ENCODE results near the gene PKNOX2. TPM values are rescaled to one million over a fixed set of nuclear protein-coding genes. Genes with fewer than 3 reads are reported as not detected.
"Not testable (repeated sequence)": the region's sequence is repeated elsewhere in the genome, so short reads cannot be mapped to it uniquely, and the experiment has no call there.

PKNOX2 gene
- total and polyA plus RNA-seq, 9 of the 15 experiments (the other 6 are each of a cell fraction or from before 2014, with no cell fraction given): not detected

DNA sequence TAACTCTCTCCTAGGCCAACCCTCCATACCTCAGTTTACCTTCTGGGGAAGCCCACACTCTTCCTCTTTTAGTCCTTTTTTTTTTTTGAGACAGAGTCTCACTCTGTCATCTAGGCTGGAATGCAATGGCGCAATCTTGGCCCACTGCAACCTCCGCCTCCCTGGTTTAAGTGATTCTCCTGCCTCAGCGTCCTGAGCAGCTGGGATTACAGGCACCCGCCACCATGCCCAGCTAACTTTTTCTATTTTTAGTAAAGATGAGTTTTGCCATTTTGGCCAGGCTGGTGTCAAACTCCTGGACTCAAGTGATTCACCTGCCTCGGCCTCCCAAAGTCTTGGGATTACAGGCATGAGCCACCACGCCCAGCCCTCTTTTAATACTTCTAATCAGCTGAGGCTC, 58.6 kb downstream of the PKNOX2 start:
- ATAC-seq; H3K36me3 ChIP-seq (ENCODE audit: control insufficient read depth, insufficient read depth, low read length); CTCF ChIA-PET (ENCODE audit: low intra/inter-chr PET ratio); FAIRE-seq; BruUV-seq (replicated peaks); H3K4me2 ChIP-seq (ENCODE audit: insufficient read depth, low read length); H3K9me3 ChIP-seq (replicated peaks; ENCODE audit: control insufficient read depth, insufficient read depth, low read depth, low read length); POLR2A ChIA-PET; in situ Hi-C loops (cut with MboI); H3K9ac ChIP-seq (ENCODE audit: insufficient read depth in 1 of 2, low read depth in 2 of 2, low read length in 2 of 2); H3K4me1 ChIP-seq (replicated peaks in 1 of 2; ENCODE audit: control insufficient read depth in 2 of 2, insufficient read depth in 2 of 2, low read length in 2 of 2); H3K79me2 ChIP-seq (ENCODE audit: control insufficient read depth, insufficient read depth, low read length); H3K4me3 ChIP-seq; H4K20me1 ChIP-seq (replicated peaks; ENCODE audit: control insufficient read depth, insufficient read depth, low read length); intact Hi-C loops (cut with micrococcal nuclease); H3K9me1 ChIP-seq (ENCODE audit: control insufficient read depth, insufficient read depth, low read length); DNase-seq (ENCODE audit: extremely low read depth in 1 of 4, low spot score in 3 of 4); H2AFZ ChIP-seq (ENCODE audit: low read depth, low read length); H3K27ac ChIP-seq (ENCODE audit: extremely low read depth, low read depth, low read length): not testable (repeated sequence)
- peaks cover 18 to 61% of the 10 kb centered on the region in 2 experiments for H3K27me3 ChIP-seq (ENCODE audit: control insufficient read depth in 2 of 2, insufficient read depth in 2 of 2, low read length in 2 of 2)
- WGBS (ENCODE audit: insufficient coverage, low coverage, missing lambda C conversion rate): 0% methylated on average over 5 of the region's 6 CpGs

- POLR2A ChIA-PET: no interaction called here
- ATAC-seq: no peak
- Histone ChIP-seq H3K9ac (ENCODE audit: insufficient read depth in 1 of 2, low read depth in 2 of 2, low read length in 2 of 2) (no peak overlapping the region), H3K9me3 (replicated peaks; ENCODE audit: control insufficient read depth, insufficient read depth, low read depth, low read length) (no peaks in the 10 kb centered on the region), H3K9me1 (ENCODE audit: control insufficient read depth, insufficient read depth, low read length) (no peaks in the 10 kb centered on the region), H2AFZ (ENCODE audit: low read depth, low read length) (no peak overlapping the region), H3K4me1 (replicated peaks in 1 of 2; ENCODE audit: control insufficient read depth in 2 of 2, insufficient read depth in 2 of 2, low read length in 2 of 2) (no peaks in the 10 kb centered on the region), H3K4me2 (ENCODE audit: insufficient read depth, low read length) (no peak overlapping the region), H3K36me3 (ENCODE audit: control insufficient read depth, insufficient read depth, low read length) (no peaks in the 10 kb centered on the region), H4K20me1 (replicated peaks; ENCODE audit: control insufficient read depth, insufficient read depth, low read length) (no peaks in the 10 kb centered on the region), H3K27ac (ENCODE audit: extremely low read depth, low read depth, low read length) (no peak overlapping the region), H3K27me3 (ENCODE audit: control insufficient read depth in 2 of 2, insufficient read depth in 2 of 2, low read length in 2 of 2) (peaks cover 18 to 59% of the 10 kb centered on the region in 2 experiments; a peak in 4 of 5 replicates), H3K4me3 (no peak overlapping the region), H3K79me2 (ENCODE audit: control insufficient read depth, insufficient read depth, low read length) (no peaks in the 10 kb centered on the region)
- in situ Hi-C loops (cut with MboI) (no loop called here), intact Hi-C loops (cut with micrococcal nuclease) (no loop called here)
- no peak for FAIRE-seq
- CTCF ChIA-PET (ENCODE audit: low intra/inter-chr PET ratio): no interaction called here
- TF ChIP-seq CCAR2 (IDR thresholded peaks at IDR 0.05; ENCODE audit: low read depth, low read length) (no peak), BRD4 (IDR thresholded peaks at IDR 0.05) (no peak)
- TF ChIP-seq, protein P1, sequence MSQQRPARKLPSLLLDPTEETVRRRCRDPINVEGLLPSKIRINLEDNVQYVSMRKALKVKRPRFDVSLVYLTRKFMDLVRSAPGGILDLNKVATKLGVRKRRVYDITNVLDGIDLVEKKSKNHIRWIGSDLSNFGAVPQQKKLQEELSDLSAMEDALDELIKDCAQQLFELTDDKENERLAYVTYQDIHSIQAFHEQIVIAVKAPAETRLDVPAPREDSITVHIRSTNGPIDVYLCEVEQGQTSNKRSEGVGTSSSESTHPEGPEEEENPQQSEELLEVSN (IDR thresholded peaks at IDR 0.05; ENCODE audit: borderline replicate concordance in 1 of 2, extremely low read depth in 1 of 2, insufficient read depth in 1 of 2, insufficient read length in 1 of 2, low read depth in 1 of 2, low read length in 1 of 2, poor library complexity in 1 of 2, severe bottlenecking in 1 of 2): no peak
- no TSS peak for BruUV-seq (replicated peaks)
- WGBS (ENCODE audit: insufficient coverage, low coverage, missing lambda C conversion rate): 3% methylated on average over 11 of the region's 11 CpGs
- DNase-seq (ENCODE audit: extremely low read depth in 1 of 4, low spot score in 3 of 4): no peak
These were observed 59.4 kb downstream of the PKNOX2 start for GRCh38 chr11:125223901-125224361.
